SKM-1 treated with dmso at 0.1 percent for 144 hours (cell line): ENCODE measurements around the gene SCAMP2.

Experiments used
- DNase-seq: peaks from one replicate; lab custom pipeline; 2025; ENCODE audit not compliant: unreplicated experiment; lab: John Stamatoyannopoulos, UW

SCAMP2 gene

DNA sequence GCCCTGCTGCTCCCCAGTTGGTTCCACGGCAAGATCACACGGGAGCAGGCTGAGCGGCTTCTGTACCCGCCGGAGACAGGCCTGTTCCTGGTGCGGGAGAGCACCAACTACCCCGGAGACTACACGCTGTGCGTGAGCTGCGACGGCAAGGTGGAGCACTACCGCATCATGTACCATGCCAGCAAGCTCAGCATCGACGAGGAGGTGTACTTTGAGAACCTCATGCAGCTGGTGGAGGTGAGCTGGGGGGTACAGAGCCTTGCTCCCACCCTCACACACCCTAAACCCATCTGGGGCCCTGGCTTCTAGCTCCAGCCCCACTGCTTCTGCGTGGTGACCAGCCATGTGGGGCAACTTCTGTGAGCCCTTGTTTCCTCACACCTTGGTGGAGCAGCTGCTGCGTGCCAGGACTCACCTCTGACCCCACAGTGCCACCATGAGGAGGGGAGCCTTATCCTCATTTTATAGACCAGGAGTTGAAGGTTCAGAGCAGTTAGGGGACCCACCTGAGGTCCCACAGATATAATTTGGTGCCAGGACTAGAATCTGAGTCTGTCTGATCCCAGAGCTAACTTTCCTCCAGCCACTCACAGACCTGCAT, 73.8 kb downstream of the SCAMP2 start:
- no peak for DNase-seq

DNA sequence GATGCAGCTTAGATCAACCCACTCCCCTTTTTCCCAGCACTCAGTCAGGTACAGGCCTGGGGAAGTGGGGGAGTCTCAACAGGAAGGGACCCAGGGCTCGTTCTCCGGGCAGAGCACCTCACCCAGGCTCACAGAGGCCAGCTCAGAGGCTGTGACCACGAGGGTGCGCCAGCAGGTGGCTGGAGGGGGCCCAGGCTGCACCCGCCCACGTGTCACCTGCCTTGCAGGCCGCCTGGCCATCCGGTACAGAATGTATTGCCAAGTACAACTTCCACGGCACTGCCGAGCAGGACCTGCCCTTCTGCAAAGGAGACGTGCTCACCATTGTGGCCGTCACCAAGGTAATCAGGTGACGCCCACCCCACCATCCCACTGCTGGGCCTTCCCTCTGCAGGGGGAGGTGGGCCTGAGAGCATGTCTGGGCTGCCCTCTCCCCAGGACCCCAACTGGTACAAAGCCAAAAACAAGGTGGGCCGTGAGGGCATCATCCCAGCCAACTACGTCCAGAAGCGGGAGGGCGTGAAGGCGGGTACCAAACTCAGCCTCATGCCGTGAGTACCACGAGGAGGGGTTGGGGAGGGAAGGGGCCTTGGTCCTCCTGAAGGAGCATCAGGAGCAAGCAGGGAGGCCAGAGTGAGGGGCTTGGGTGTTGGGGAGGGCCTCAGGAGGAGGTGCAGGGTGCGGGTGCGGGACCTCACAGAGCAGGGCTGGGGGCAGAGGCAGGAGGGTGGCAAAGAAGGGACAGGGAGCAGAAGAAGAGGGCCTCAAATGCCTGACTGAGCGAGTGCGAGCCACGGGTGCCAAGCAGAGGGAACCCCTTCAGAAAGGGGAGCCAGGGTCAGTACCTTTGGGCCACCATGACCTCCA, 74.5 kb downstream of the SCAMP2 start:
- DNase-seq, result no peak

DNA sequence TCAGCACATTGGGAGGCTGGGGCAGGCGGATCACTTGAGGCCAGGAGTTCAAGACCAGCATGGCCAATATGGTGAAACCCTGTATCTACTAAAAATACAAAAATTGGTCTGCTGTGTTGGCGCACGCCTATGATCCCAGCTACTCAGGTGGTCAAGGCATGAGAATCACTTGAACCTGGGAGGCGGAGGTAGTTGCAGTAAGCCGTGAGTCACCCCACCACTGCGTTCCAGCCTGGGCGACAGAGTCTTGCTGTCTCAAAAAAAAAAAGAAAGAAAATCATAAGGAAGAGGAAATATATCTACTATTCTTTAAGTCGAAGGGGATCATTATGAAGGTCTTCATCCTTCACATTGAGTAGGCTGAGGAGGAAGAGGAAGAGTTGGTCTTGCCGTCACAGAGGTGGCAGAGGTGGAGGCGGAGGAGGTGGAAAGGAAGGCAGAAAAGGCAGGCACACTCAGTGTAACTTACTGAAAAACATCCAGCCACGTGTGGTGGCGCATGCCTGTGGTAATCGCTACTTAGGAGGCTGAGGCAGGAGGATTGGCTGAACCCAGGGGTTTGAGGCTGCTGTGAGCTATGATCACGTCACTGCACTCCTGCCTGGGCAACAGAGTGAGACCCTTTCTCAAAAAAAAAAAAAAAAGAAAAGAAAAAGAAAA, 77.1 kb downstream of the SCAMP2 start:
- DNase-seq, result no peak

DNA sequence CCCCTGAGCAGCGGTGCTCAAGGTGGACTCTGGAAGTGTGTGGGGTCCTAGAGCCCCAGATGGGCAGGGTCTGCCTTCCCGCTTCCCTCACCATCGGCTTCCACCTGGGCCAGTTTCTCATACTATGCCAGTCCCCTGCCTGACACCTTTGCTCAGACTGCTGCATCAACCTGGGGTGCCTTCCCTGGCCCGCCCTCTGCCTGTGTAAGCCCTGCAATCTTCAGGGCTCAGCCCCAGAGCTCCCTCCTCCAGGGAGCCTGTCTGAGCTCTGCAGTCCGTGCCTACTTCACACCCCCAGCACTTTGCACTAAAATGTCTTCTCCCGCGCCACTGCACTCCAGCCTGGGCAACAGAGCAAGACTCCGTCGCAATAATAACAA, 78.2 kb downstream of the SCAMP2 start:
- DNase-seq, result no peak

DNA sequence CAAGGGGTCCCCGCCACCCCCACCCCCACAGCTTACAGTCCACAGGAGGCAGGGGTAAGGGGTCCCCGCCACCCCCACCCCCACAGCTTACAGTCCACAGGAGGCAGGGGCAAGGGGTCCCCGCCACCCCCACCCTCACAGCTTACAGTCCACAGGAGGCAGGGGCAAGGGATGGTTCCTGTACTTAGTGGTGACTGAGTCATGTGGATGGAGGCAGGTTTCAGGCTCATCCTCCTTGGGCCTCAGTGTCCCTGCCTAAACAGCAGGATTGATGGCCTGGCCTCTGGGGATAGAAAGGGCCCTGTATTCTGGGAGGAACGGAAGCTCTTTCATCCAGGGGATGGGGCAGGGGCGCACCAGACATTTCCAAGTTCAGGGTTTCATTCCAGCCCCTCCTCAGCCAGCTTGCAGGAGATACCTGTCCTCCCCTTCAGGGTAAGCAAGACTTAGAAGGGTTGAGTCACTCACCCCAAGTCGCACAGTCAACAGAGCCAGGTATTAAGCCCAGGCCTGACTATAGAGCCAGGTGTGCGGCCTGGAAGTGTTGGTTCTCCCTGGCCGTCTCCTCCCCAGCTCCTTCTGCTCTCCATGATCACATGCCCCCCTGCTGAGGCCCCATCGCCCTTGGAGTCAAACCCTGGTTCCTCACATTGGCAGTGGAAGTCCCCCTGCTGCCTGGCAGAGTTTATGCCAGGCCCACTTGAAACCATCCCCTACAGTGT, 78.8 kb downstream of the SCAMP2 start:
- no peak for DNase-seq
